22Rv1 (cell line): Measurements from ENCODE around the gene KCNK10.

Experiments used
- ZFX ChIP-seq: fragments of 450-650 bp; IDR thresholded peaks from 2 replicates; pipeline ENCODE4 v1.6.1; 2017; ENCODE audit warnings: antibody characterized with exemption, borderline replicate concordance
- TF ChIP-seq, protein P1 (sequence below): fragments of 450-650 bp; IDR thresholded peaks from 2 replicates; pipeline ENCODE4 v1.5.1; 2017; ENCODE audit warnings: mild to moderate bottlenecking

GRCh38 chr14:88164906-88165534 is 158.0 kb downstream of the KCNK10 start:
- TF ChIP-seq, protein P1, sequence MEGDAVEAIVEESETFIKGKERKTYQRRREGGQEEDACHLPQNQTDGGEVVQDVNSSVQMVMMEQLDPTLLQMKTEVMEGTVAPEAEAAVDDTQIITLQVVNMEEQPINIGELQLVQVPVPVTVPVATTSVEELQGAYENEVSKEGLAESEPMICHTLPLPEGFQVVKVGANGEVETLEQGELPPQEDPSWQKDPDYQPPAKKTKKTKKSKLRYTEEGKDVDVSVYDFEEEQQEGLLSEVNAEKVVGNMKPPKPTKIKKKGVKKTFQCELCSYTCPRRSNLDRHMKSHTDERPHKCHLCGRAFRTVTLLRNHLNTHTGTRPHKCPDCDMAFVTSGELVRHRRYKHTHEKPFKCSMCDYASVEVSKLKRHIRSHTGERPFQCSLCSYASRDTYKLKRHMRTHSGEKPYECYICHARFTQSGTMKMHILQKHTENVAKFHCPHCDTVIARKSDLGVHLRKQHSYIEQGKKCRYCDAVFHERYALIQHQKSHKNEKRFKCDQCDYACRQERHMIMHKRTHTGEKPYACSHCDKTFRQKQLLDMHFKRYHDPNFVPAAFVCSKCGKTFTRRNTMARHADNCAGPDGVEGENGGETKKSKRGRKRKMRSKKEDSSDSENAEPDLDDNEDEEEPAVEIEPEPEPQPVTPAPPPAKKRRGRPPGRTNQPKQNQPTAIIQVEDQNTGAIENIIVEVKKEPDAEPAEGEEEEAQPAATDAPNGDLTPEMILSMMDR, result no peak
- no peak for TF ChIP-seq ZFX
